Measurements from ENCODE around the gene NANOGP8. TPM values are rescaled to one million over a fixed set of nuclear protein-coding genes. Genes with fewer than 3 reads are reported as not detected.

NANOGP8 gene
- total RNA-seq, 4 donors from 2014 or later, result 1.2 to 9.4 (median 1.8) TPM

GRCh38 chr15:35098737-35099136, 13.6 kb upstream of the NANOGP8 start:
- H3K9me3 ChIP-seq, result no peaks in the 10 kb centered on the region
- TF ChIP-seq POLR2A (IDR thresholded peaks at IDR 0.05) (no peak), EP300 (IDR thresholded peaks at IDR 0.05) (no peak), CTCF (IDR thresholded peaks at IDR 0.05) (no peak)
- H3K27ac ChIP-seq, result no peak overlapping the region
- no peaks in the 10 kb centered on the region for H3K4me1 ChIP-seq
- H3K36me3 ChIP-seq, result no peaks in the 10 kb centered on the region
- H3K4me3 ChIP-seq, result no peak overlapping the region
- no peak for DNase-seq (ENCODE audit: low spot score in 2 of 2)
- no peaks in the 10 kb centered on the region for H3K27me3 ChIP-seq

DNA sequence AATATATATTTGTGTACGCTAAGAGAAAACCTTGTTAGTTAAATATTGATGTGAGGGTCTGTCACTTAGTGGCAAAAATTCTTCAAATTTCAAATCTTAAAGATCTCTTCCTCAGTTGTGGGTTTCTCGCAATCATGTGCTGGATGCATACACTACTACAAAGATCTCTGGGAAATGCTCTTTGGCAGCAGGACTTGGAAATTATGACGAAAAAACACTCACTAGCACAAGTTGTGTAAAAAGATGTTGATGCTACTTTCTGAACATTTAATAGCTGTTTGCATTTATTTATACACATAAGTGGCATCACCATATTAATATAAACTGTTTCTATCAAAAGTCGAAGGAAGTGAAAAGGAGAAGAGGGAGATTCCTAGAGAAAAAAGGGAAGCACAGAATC, 10.8 kb upstream of the NANOGP8 start:
- no peak for TF ChIP-seq CTCF (IDR thresholded peaks at IDR 0.05)
- TF ChIP-seq POLR2A (IDR thresholded peaks at IDR 0.05), result no peak
- TF ChIP-seq EP300 (IDR thresholded peaks at IDR 0.05), result no peak
- DNase-seq (ENCODE audit: low spot score in 2 of 2), result no peak
- Histone ChIP-seq H3K4me1 (no peaks in the 10 kb centered on the region), H3K27ac (no peak overlapping the region), H3K9me3 (no peaks in the 10 kb centered on the region), H3K4me3 (no peak overlapping the region), H3K36me3 (peaks cover 0 to 4% (median 0%) of the 10 kb centered on the region in 3 donors), H3K27me3 (no peaks in the 10 kb centered on the region)
- WGBS, 2 donors, result 90 to 91% methylated on average over 4 of the region's 4 CpGs

GRCh38 chr15:35092846-35093245, 7.8 kb upstream of the NANOGP8 start:
- no peaks in the 10 kb centered on the region for H3K4me1 ChIP-seq
- no peaks in the 10 kb centered on the region for H3K9me3 ChIP-seq
- no peak for TF ChIP-seq CTCF (IDR thresholded peaks at IDR 0.05)
- no peak for TF ChIP-seq POLR2A (IDR thresholded peaks at IDR 0.05)
- TF ChIP-seq EP300 (IDR thresholded peaks at IDR 0.05), result no peak
- no peak overlapping the region for H3K27ac ChIP-seq
- H3K4me3 ChIP-seq, result no peak overlapping the region
- 94 to 96% methylated on average over 33 of the region's 33 CpGs for WGBS, 2 donors
- H3K36me3 ChIP-seq, result peaks cover 0 to 4% (median 0%) of the 10 kb centered on the region in 3 donors
- no peaks in the 10 kb centered on the region for H3K27me3 ChIP-seq
- DNase-seq (ENCODE audit: low spot score in 2 of 2), result no peak

DNA sequence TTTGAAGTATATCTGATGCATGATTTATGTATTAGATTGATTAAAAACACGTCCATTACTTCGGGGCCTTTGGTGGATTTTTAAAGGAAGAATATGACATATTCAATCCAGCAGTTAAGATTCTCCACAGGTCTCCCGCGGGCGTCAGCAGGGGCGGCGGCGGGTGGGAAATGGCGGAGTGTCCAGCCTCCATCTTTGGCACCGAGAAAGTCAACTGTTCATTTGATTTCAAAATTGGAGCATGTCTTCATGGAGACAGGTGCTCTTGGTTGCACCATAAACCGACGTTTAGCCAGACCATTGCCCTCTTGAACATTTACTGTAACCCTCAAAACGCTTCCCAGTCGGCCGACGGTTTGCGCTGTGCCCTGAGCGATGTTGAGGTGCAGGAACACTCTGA, 7.2 kb upstream of the NANOGP8 start:
- Histone ChIP-seq H3K9me3 (no peaks in the 10 kb centered on the region), H3K27ac (no peak overlapping the region), H3K36me3 (peaks cover 0 to 4% (median 0%) of the 10 kb centered on the region in 3 donors), H3K4me1 (no peaks in the 10 kb centered on the region), H3K27me3 (no peaks in the 10 kb centered on the region), H3K4me3 (no peak overlapping the region)
- WGBS, 2 donors, result 96 to 97% methylated on average over 18 of the region's 18 CpGs
- no peak for TF ChIP-seq POLR2A (IDR thresholded peaks at IDR 0.05)
- TF ChIP-seq CTCF (IDR thresholded peaks at IDR 0.05), result no peak
- no peak for TF ChIP-seq EP300 (IDR thresholded peaks at IDR 0.05)
- DNase-seq (ENCODE audit: low spot score in 2 of 2), result no peak

- no peaks in the 10 kb centered on the region for H3K27me3 ChIP-seq
- H3K36me3 ChIP-seq, result peaks cover 0 to 4% (median 0%) of the 10 kb centered on the region in 3 donors
- H3K4me3 ChIP-seq, result no peak overlapping the region
- no peak overlapping the region for H3K27ac ChIP-seq
- no peak for TF ChIP-seq EP300 (IDR thresholded peaks at IDR 0.05)
- TF ChIP-seq CTCF (IDR thresholded peaks at IDR 0.05), result no peak
- TF ChIP-seq POLR2A (IDR thresholded peaks at IDR 0.05), result no peak
- no peaks in the 10 kb centered on the region for H3K9me3 ChIP-seq
- no peak for DNase-seq (ENCODE audit: low spot score in 2 of 2)
- no peaks in the 10 kb centered on the region for H3K4me1 ChIP-seq
- 67 to 79% methylated on average over 1 of the region's 1 CpG for WGBS, 2 donors
Observed at GRCh38 chr15:35090104-35090807, 5.2 kb upstream of the NANOGP8 start.

All from tibial nerve (tissue), 4 donors.